Activated CD8-positive, alpha-beta memory T cell treated with anti-CD3 and anti-CD28 coated beads for 4 hours (primary cell): ENCODE results near the gene CR1.
"Not testable (repeated sequence)": the region's sequence is repeated elsewhere in the genome, so short reads cannot be mapped to it uniquely, and the experiment has no call there.

Source experiments
- DNase-seq, 2 donors: peaks; one replicate each; pipeline ENCODE4 v3.0.0-alpha.2; 2020; ENCODE audit warnings: low read depth in 2 of 2

CR1 gene

GRCh38 chr1:207495801-207496792 is at the start of gene CR1:
CR1 (plus strand) TSS chr1:207496157; CDS start chr1:207496268, 111 bp downstream.
- no peak for DNase-seq

GRCh38 chr1:207453710-207454045 is 42.3 kb upstream of the CR1 start:
- no peak for DNase-seq

- peak; percentile 11 to 19 for DNase-seq
Measured at GRCh38 chr1:207454046-207454964, 41.7 kb upstream of the CR1 start, which contains the start of gene CR2. CR2 (plus strand) TSS chr1:207454328; CDS start chr1:207454419, 91 bp downstream.

- DNase-seq: no peak
Measured at GRCh38 chr1:207455183-207455754, 40.7 kb upstream of the CR1 start.

GRCh38 chr1:207458414-207458813 is 37.5 kb upstream of the CR1 start:
- no peak for DNase-seq

GRCh38 chr1:207459008-207459407 is 36.9 kb upstream of the CR1 start:
- no peak for DNase-seq

- DNase-seq: no peak
Measured at GRCh38 chr1:207461649-207462048, 34.3 kb upstream of the CR1 start.

GRCh38 chr1:207462535-207462934 is 33.4 kb upstream of the CR1 start:
- no peak for DNase-seq

- DNase-seq: no peak
Measured at GRCh38 chr1:207463021-207463420, 32.9 kb upstream of the CR1 start.

GRCh38 chr1:207463571-207463970 is 32.4 kb upstream of the CR1 start:
- no peak for DNase-seq

GRCh38 chr1:207470927-207471326 is 25.0 kb upstream of the CR1 start:
- DNase-seq: no peak

- DNase-seq: no peak
Measured at GRCh38 chr1:207474210-207474609, 21.7 kb upstream of the CR1 start.

GRCh38 chr1:207486198-207486597 is 9.8 kb upstream of the CR1 start:
- no peak for DNase-seq

- no peak for DNase-seq
Measured at GRCh38 chr1:207487636-207488035, 8.3 kb upstream of the CR1 start.

- DNase-seq: no peak
Measured at GRCh38 chr1:207493212-207493611, 2.7 kb upstream of the CR1 start.

GRCh38 chr1:207494171-207494570 is 1.8 kb upstream of the CR1 start:
- no peak for DNase-seq

GRCh38 chr1:207495281-207495680 is 676 bp upstream of the CR1 start:
- not testable (repeated sequence) for DNase-seq

- DNase-seq: no peak
Measured at GRCh38 chr1:207497941-207498340, 2.0 kb downstream of the CR1 start.

GRCh38 chr1:207499573-207499972 is 3.6 kb downstream of the CR1 start:
- DNase-seq: peak; percentile 37 to 40

- no peak for DNase-seq
Measured at GRCh38 chr1:207500306-207500705, 4.3 kb downstream of the CR1 start.

- DNase-seq: no peak
Measured at GRCh38 chr1:207501071-207501470, 5.1 kb downstream of the CR1 start.

GRCh38 chr1:207502726-207503125 is 6.8 kb downstream of the CR1 start:
- no peak for DNase-seq
